Nephron (organoid): ENCODE results near the gene AVL9.
"Not testable (repeated sequence)": the region's sequence is repeated elsewhere in the genome, so short reads cannot be mapped to it uniquely, and the experiment has no call there.

ENCODE experiments used
- H3K27ac Mint-ChIP-seq, 3 experiments: 2 replicates each; pipeline ENCODE4 v1.8.0; 2020; ENCODE audit warnings: mixed read lengths in 3 of 3, mild to moderate bottlenecking in 2 of 3, moderate library complexity in 1 of 3
- H3K27me3 Mint-ChIP-seq: 2 replicates; pipeline ENCODE4 v1.8.0; 2021; ENCODE audit warnings: low read depth, mild to moderate bottlenecking, moderate library complexity, mixed read lengths
- H3K36me3 Mint-ChIP-seq: 2 replicates; pipeline ENCODE4 v1.8.0; 2020; ENCODE audit warnings: low read depth, mixed read lengths
- H3K4me1 Mint-ChIP-seq: 2 replicates; pipeline ENCODE4 v1.8.0; 2020; ENCODE audit warnings: mixed read lengths
- H3K4me3 Mint-ChIP-seq, 3 experiments: 2 replicates each; pipeline ENCODE4 v1.8.0; 2020; ENCODE audit warnings: mild to moderate bottlenecking in 3 of 3, mixed read lengths in 3 of 3, moderate library complexity in 2 of 3
- H3K9me3 Mint-ChIP-seq: 2 replicates; pipeline ENCODE4 v1.8.0; 2020; ENCODE audit warnings: mixed read lengths
- CTCF ChIP-seq, 3 experiments: fragments of 200-600 bp; sonication (generic); IDR thresholded peaks; one replicate each; pipeline ENCODE4 v1.5.0; 2021; ENCODE audit warnings: antibody characterized with exemption in 3 of 3; ENCODE audit not compliant: unreplicated experiment in 3 of 3

The AVL9 gene

GRCh38 chr7:32461484-32461883, 33.8 kb upstream of the AVL9 start:
- Mint-ChIP-seq H3K27ac (no peak overlapping the region), H3K4me1 (peaks cover 16% of the 10 kb centered on the region), H3K36me3 (no peaks in the 10 kb centered on the region), H3K4me3 (no peak overlapping the region), H3K9me3 (no peaks in the 10 kb centered on the region), H3K27me3 (no peaks in the 10 kb centered on the region)
- TF ChIP-seq CTCF (IDR thresholded peaks at IDR 0.05; ENCODE audit: unreplicated experiment in 3 of 3) = no peak

DNA sequence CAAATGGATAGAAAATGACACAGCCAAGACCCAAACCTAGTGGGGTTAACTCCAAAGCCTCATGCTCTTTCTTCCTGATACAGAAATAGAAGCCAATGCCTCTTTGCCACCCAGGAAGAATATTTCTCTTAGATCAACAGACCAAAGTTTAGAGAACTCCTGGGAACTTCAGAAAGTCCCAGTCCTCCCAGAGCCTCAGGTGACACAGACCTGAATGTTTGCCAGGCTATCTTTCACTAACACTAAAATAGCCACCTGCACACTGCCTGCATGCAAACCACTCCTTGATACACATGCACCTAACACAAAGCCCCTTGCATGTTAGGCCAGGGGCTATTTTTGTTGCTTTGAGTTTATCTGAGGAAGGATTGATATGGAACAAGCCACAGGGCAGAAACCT, 32.8 kb upstream of the AVL9 start:
- no peaks in the 10 kb centered on the region for H3K36me3 Mint-ChIP-seq
- no peaks in the 10 kb centered on the region for H3K27me3 Mint-ChIP-seq
- H3K27ac Mint-ChIP-seq = no peak overlapping the region
- no peak for TF ChIP-seq CTCF (IDR thresholded peaks at IDR 0.05; ENCODE audit: unreplicated experiment in 3 of 3)
- no peaks in the 10 kb centered on the region for H3K9me3 Mint-ChIP-seq
- H3K4me3 Mint-ChIP-seq = no peak overlapping the region
- peaks cover 16% of the 10 kb centered on the region for H3K4me1 Mint-ChIP-seq

GRCh38 chr7:32462977-32463376, 32.3 kb upstream of the AVL9 start:
- Mint-ChIP-seq H3K36me3 (no peaks in the 10 kb centered on the region), H3K4me1 (peaks cover 16% of the 10 kb centered on the region), H3K27ac (no peak overlapping the region), H3K4me3 (no peak overlapping the region), H3K9me3 (no peaks in the 10 kb centered on the region), H3K27me3 (no peaks in the 10 kb centered on the region)
- no peak for TF ChIP-seq CTCF (IDR thresholded peaks at IDR 0.05; ENCODE audit: unreplicated experiment in 3 of 3)

DNA sequence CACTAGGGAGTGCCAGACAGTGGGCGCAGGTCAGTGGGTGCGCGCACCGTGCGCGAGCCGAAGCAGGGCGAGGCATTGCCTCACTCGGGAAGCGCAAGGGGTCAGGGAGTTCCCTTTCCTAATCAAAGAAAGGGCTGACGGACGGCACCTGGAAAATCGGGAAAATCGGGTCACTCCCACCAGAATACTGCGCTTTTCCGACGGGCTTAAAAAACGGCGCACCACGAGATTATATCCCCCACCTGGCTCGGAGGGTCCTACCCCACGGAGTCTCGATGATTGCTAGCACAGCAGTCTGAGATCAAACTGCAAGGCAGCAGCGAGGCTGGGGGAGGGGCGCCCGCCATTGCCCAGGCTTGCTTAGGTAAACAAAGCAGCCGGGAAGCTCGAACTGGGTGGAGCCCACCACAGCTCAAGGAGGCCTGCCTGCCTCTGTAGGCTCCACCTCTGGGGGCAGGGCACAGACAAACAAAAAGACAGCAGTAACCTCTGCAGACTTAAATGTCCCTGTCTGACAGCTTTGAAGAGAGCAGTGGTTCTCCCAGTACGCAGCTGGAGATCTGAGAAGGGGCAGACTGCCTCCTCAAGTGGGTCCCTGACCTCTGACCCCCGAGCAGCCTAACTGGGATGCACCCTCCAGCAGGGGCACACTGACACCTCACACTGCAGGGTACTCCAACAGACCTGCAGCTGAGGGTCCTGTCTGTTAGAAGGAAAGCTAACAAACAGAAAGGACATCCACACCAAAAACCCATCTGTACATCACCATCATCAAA, 30.5 kb upstream of the AVL9 start:
- H3K36me3 Mint-ChIP-seq, H3K9me3 Mint-ChIP-seq, H3K27me3 Mint-ChIP-seq, H3K27ac Mint-ChIP-seq, H3K4me3 Mint-ChIP-seq: not testable (repeated sequence)
- H3K4me1 Mint-ChIP-seq = peaks cover 16% of the 10 kb centered on the region

DNA sequence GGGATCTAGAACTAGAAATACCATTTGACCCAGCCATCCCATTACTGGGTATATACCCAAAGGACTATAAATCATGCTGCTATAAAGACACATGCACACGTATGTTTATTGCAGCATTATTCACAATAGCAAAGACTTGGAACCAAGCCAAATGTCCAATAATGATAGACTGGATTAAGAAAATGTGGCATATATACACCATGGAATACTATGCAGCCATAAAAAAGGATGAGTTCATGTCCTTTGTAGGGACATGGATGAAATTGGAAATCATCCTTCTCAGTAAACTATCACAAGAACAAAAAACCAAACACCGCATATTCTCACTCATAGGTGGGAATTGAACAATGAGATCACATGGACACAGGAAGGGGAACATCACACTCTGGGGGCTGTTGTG, 25.3 kb upstream of the AVL9 start:
- not testable (repeated sequence) for H3K36me3 Mint-ChIP-seq

DNA sequence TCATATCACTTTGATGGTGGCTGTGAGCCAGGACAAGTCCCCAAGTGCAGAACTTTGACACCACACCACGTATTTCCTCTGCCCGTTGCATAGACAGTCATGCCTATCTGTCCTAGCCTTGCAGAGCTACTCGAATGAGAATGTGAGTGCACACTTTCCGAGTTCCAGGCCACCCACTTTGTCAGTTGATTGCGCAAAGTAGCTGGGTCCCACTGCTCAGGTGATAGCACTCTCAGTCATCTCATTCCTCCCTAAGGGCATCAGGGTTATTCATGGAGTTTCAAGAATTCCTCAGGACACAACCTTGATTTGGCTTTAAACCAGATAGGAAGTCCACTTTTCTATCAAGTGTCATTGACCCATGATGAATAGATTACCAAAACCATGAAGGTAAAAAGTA, 24.4 kb upstream of the AVL9 start:
- H3K36me3 Mint-ChIP-seq = no peaks in the 10 kb centered on the region
- peaks cover 4% of the 10 kb centered on the region for H3K9me3 Mint-ChIP-seq
- no peak overlapping the region for H3K27ac Mint-ChIP-seq
- no peaks in the 10 kb centered on the region for H3K27me3 Mint-ChIP-seq
- H3K4me1 Mint-ChIP-seq = no peaks in the 10 kb centered on the region
- no peak overlapping the region for H3K4me3 Mint-ChIP-seq
- no peak for TF ChIP-seq CTCF (IDR thresholded peaks at IDR 0.05; ENCODE audit: unreplicated experiment in 3 of 3)

More for the DNA sequence above, 25.3 kb upstream of the AVL9 start:
- H3K27ac Mint-ChIP-seq, H3K4me1 Mint-ChIP-seq, H3K27me3 Mint-ChIP-seq, H3K4me3 Mint-ChIP-seq, H3K9me3 Mint-ChIP-seq: not testable (repeated sequence)

- H3K36me3 Mint-ChIP-seq = no peaks in the 10 kb centered on the region
- no peaks in the 10 kb centered on the region for H3K27me3 Mint-ChIP-seq
- H3K4me1 Mint-ChIP-seq = no peaks in the 10 kb centered on the region
- no peak for TF ChIP-seq CTCF (IDR thresholded peaks at IDR 0.05; ENCODE audit: unreplicated experiment in 3 of 3)
- H3K4me3 Mint-ChIP-seq = no peak overlapping the region
- H3K27ac Mint-ChIP-seq = no peak overlapping the region
- H3K9me3 Mint-ChIP-seq = peaks cover 4% of the 10 kb centered on the region
These were observed 23.3 kb upstream of the AVL9 start for GRCh38 chr7:32472015-32472414.
